ENCODE data around the gene SLC46A2. TPM values are rescaled to one million over a fixed set of nuclear protein-coding genes. Genes with fewer than 3 reads are reported as not detected.

The SLC46A2 gene
- total and polyA plus RNA-seq, 2 of the 8 experiments (the other 6 are each of a cell fraction or from before 2014, with no cell fraction given) = 0.03 TPM; not detected in 1

- TF ChIP-seq RAD21 (IDR thresholded peaks at IDR 0.05 in 1 of 2, conservative IDR thresholded peaks at IDR 0.05 in 1 of 2; ENCODE audit: low read depth in 2 of 2, low read length in 2 of 2) = no peak
- no peaks in the 10 kb centered on the region for H3K79me1 ChIP-seq (ENCODE audit: low read depth, low read length)
- H3K4me1 ChIP-seq (replicated peaks in 1 of 4; ENCODE audit: control insufficient read depth in 3 of 4, insufficient read depth in 4 of 4, low read length in 3 of 4) = peaks cover 0 to 8% (median 4%) of the 10 kb centered on the region in 4 experiments; a peak in 4 of 7 replicates
- no peak overlapping the region for H2BK120ac ChIP-seq (replicated peaks; ENCODE audit: low read depth, low read length)
- H2BK15ac ChIP-seq (ENCODE audit: low read length) = no peak overlapping the region
- no peak overlapping the region for H3K23ac ChIP-seq (ENCODE audit: insufficient read length)
- DNase-seq (ENCODE audit: low read depth in 1 of 2, low spot score in 2 of 2) = no peak
- H3K4me2 ChIP-seq (ENCODE audit: insufficient read depth in 1 of 2, low read depth in 2 of 2, low read length in 2 of 2) = no peak overlapping the region
- CTCF ChIA-PET (ENCODE audit: partially characterized antibody) = interaction anchor here (0.6 to 2.9 kb wide), 6 partner anchors 10 to 62 kb away, joined by 3 to 28 read pairs (median 4); no protein-coding TSS in a partner anchor
- POLR2A ChIA-PET (ENCODE audit: partially characterized antibody) = no interaction called here
- no peak overlapping the region for H2AK5ac ChIP-seq (ENCODE audit: low read depth, low read length)
- no peak overlapping the region for H3K14ac ChIP-seq (ENCODE audit: insufficient read length)
- WGBS, 2 experiments (ENCODE audit: extremely low coverage in 1 of 2, insufficient coverage in 1 of 2, insufficient read length in 1 of 2, insufficient replicate concordance in 2 of 2, low coverage in 1 of 2, low lambda C conversion rate in 2 of 2, missing lambda C conversion rate in 1 of 2) = 89% methylated on average over 2 of the region's 2 CpGs; no CpG with 5 or more reads in 1 of the 2 experiments
- H4K91ac ChIP-seq (replicated peaks; ENCODE audit: insufficient read length, low read length) = no peak overlapping the region
- no peak overlapping the region for H3K18ac ChIP-seq (ENCODE audit: extremely low read depth, low read length)
- no peaks in the 10 kb centered on the region; a peak in 1 of 4 replicates for H3K9me3 ChIP-seq (ENCODE audit: insufficient read depth in 2 of 2, low read depth in 1 of 2, low read length in 1 of 2)
- no peak overlapping the region for H3K9ac ChIP-seq (replicated peaks in 1 of 4; ENCODE audit: extremely low read depth in 1 of 4, low read depth in 3 of 4, low read length in 3 of 4)
- no peak overlapping the region for H2AFZ ChIP-seq (ENCODE audit: low read length)
- no peak overlapping the region for H3K4me3 ChIP-seq (ENCODE audit: extremely low read depth in 1 of 4, insufficient read depth in 2 of 4, low read depth in 3 of 4, low read length in 4 of 4)
- no peak overlapping the region for H2BK12ac ChIP-seq (ENCODE audit: low read depth, low read length)
- H3K79me2 ChIP-seq (ENCODE audit: control insufficient read depth in 1 of 2, insufficient read depth in 2 of 2, low read length in 2 of 2) = no peaks in the 10 kb centered on the region
- H2BK5ac ChIP-seq (ENCODE audit: low read depth, low read length) = no peak overlapping the region
- H4K20me1 ChIP-seq (replicated peaks in 1 of 2; ENCODE audit: control insufficient read depth in 1 of 2, insufficient read depth in 2 of 2, low read length in 2 of 2) = no peaks in the 10 kb centered on the region
- peaks cover 16% of the 10 kb centered on the region; the same call in 1 of the 2 replicates for H3K23me2 ChIP-seq (ENCODE audit: low read depth, low read length)
- H3K56ac ChIP-seq (replicated peaks; ENCODE audit: insufficient read length, low read depth, low read length) = no peak overlapping the region
- H3K27me3 ChIP-seq (replicated peaks in 1 of 4; ENCODE audit: control insufficient read depth in 3 of 4, extremely low read depth in 1 of 4, insufficient read depth in 3 of 4, low read length in 3 of 4) = peaks cover 14 to 36% (median 28%) of the 10 kb centered on the region in 4 experiments
- no peak overlapping the region for H4K8ac ChIP-seq (ENCODE audit: extremely low read depth, insufficient read depth, low read length)
- H3K4ac ChIP-seq (replicated peaks; ENCODE audit: insufficient read length, low read depth, low read length) = no peak overlapping the region
- no peak overlapping the region for H4K5ac ChIP-seq (ENCODE audit: insufficient read length, low read depth, low read length)
- no peaks in the 10 kb centered on the region for H3K36me3 ChIP-seq (ENCODE audit: control insufficient read depth in 2 of 4, insufficient read depth in 4 of 4, low read length in 3 of 4)
- H3K27ac ChIP-seq (ENCODE audit: low read depth, low read length) = no peak overlapping the region
- FAIRE-seq = no peak
- H2BK20ac ChIP-seq (ENCODE audit: low read length) = no peak overlapping the region
Observed at GRCh38 chr9:112892981-112893380, 2.3 kb upstream of the SLC46A2 start.
